ENCODE data around the gene PSENEN.

GRCh38 chr19:35734273-35734672 is 11.2 kb upstream of the PSENEN start:
- TF ChIP-seq, protein P1, sequence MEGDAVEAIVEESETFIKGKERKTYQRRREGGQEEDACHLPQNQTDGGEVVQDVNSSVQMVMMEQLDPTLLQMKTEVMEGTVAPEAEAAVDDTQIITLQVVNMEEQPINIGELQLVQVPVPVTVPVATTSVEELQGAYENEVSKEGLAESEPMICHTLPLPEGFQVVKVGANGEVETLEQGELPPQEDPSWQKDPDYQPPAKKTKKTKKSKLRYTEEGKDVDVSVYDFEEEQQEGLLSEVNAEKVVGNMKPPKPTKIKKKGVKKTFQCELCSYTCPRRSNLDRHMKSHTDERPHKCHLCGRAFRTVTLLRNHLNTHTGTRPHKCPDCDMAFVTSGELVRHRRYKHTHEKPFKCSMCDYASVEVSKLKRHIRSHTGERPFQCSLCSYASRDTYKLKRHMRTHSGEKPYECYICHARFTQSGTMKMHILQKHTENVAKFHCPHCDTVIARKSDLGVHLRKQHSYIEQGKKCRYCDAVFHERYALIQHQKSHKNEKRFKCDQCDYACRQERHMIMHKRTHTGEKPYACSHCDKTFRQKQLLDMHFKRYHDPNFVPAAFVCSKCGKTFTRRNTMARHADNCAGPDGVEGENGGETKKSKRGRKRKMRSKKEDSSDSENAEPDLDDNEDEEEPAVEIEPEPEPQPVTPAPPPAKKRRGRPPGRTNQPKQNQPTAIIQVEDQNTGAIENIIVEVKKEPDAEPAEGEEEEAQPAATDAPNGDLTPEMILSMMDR (conservative IDR thresholded peaks at IDR 0.05; ENCODE audit: low read depth, low read length), result no peak
- TF ChIP-seq EZH2 (IDR thresholded peaks at IDR 0.05; ENCODE audit: low read length, unreplicated experiment) (no peak), EZH2phosphoT487 (IDR thresholded peaks at IDR 0.05; ENCODE audit: borderline replicate concordance, low read length) (no peak)
